ENCODE data around the gene THAP7. TPM values are rescaled to one million over a fixed set of nuclear protein-coding genes. Genes with fewer than 3 reads are reported as not detected.

The THAP7 gene
- polyA plus RNA-seq, 1 donor (not counting 4 experiments of a cell fraction or from before 2014, with no cell fraction given) = 10.4 TPM

DNA sequence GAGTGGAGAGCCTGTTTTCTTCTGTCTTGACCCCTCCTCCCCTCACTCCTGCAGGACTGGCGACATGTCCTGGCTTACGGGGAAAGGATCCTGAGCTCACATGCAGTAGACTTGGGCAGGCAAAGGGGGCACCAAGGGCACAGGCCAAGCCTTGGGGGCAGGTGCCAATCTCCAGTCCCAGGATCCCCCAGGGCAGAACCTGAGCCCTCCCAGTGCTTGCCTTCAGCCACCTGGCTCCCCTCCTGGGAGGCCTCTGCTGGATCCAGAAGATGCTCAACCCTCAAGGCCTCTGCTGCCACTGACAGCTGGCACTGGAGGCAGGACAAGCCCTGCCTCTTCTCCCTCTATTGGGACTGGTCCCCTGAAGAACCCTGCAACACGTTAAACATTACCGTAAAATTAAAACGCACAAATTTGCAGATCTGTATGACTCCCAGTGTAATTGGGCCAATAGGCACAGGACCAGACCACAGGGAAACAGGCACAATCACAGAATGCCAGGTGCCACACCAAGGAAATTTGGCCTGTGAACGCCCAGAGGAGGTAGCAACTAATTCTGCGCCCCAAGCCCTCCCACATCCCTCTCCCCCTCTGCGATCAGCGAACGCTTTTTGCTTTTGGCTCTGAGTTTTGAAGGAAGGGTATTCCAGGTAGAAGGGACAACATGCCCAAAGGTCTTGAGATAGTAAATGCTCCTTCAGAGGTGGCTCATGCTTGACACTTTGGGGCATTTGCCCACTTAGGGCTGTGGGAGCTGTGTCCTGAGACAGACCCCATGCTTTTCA, 20.8 kb downstream of the THAP7 start:
- DNase-seq (ENCODE audit: low read depth, low spot score) (no peak), FAIRE-seq (no peak)
- Histone ChIP-seq H3K4me1 (ENCODE audit: control insufficient read depth, extremely low read depth, insufficient read depth, low read length) (peaks cover 29% of the 10 kb centered on the region), H3K27ac (ENCODE audit: control insufficient read depth, insufficient read depth, low read length) (peak overlapping the region; percentile 77), H2AFZ (ENCODE audit: control insufficient read depth, low read length) (peak overlapping the region; percentile 24), H3K9ac (ENCODE audit: control insufficient read depth, extremely low read depth, insufficient read depth, low read length) (peak overlapping the region; percentile 91), H3K36me3 (ENCODE audit: control insufficient read depth in 2 of 2, extremely low read depth in 1 of 2, insufficient read depth in 2 of 2, low read length in 2 of 2) (peaks cover 12 to 14% of the 10 kb centered on the region in 2 experiments), H3K4me3 (ENCODE audit: control insufficient read depth in 2 of 3, extremely low read depth in 1 of 3, insufficient read depth in 2 of 3, low read depth in 1 of 3, low read length in 3 of 3) (peak overlapping the region; percentile 75 to 93 (median 90)), H3K9me3 (ENCODE audit: control insufficient read depth, low read depth, low read length) (peaks cover 7% of the 10 kb centered on the region), H3K4me2 (ENCODE audit: control insufficient read depth, extremely low read depth, insufficient read depth, low read depth, low read length) (peak overlapping the region; percentile 97), H3K9me1 (ENCODE audit: control insufficient read depth, extremely low read depth, insufficient read depth, low read length) (no peaks in the 10 kb centered on the region), H3K27me3 (ENCODE audit: control insufficient read depth, extremely low read depth, insufficient read depth, low read length) (no peaks in the 10 kb centered on the region), H3K79me2 (ENCODE audit: control insufficient read depth, insufficient read depth, low read length) (peaks cover 23% of the 10 kb centered on the region), H4K20me1 (ENCODE audit: control insufficient read depth, extremely low read depth, insufficient read depth, low read length) (peaks cover 4% of the 10 kb centered on the region)
- dilution Hi-C loops (cut with MboI; ENCODE audit: extremely low pct_ligation_motif_present, low sequenced_read_pairs) = no loop called here
- no peak for TF ChIP-seq EZH2 (IDR thresholded peaks at IDR 0.05; ENCODE audit: low read length)
- TF ChIP-seq, protein P1, sequence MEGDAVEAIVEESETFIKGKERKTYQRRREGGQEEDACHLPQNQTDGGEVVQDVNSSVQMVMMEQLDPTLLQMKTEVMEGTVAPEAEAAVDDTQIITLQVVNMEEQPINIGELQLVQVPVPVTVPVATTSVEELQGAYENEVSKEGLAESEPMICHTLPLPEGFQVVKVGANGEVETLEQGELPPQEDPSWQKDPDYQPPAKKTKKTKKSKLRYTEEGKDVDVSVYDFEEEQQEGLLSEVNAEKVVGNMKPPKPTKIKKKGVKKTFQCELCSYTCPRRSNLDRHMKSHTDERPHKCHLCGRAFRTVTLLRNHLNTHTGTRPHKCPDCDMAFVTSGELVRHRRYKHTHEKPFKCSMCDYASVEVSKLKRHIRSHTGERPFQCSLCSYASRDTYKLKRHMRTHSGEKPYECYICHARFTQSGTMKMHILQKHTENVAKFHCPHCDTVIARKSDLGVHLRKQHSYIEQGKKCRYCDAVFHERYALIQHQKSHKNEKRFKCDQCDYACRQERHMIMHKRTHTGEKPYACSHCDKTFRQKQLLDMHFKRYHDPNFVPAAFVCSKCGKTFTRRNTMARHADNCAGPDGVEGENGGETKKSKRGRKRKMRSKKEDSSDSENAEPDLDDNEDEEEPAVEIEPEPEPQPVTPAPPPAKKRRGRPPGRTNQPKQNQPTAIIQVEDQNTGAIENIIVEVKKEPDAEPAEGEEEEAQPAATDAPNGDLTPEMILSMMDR (optimal IDR thresholded peaks at IDR 0.05 in 1 of 3, IDR thresholded peaks at IDR 0.05 in 1 of 3, conservative IDR thresholded peaks at IDR 0.05 in 1 of 3; ENCODE audit: extremely low read depth in 1 of 3, insufficient read depth in 2 of 3, low read length in 3 of 3) = no peak

DNA sequence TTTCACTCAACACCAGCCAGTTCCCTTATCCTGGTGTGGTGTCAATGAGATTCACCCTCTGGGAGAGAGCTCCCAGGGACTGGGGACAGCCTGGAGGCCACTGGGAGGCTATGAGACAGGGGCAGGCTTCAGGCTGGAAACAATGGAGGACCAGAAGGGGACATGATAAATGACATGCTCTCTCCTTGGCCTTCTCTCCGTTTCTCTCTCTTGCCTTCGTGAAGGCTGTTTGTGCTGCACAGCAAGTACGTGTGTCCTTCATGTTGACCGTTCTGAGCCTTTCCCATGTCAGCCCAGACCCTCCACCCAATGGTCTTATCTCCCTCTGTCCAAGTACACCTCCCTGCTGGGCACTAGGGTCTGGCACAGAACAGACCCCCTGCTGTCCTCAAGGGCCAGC, 21.4 kb downstream of the THAP7 start:
- Histone ChIP-seq H3K36me3 (ENCODE audit: control insufficient read depth in 2 of 2, extremely low read depth in 1 of 2, insufficient read depth in 2 of 2, low read length in 2 of 2) (peaks cover 7 to 10% of the 10 kb centered on the region in 2 experiments), H2AFZ (ENCODE audit: control insufficient read depth, low read length) (no peak overlapping the region), H3K9me1 (ENCODE audit: control insufficient read depth, extremely low read depth, insufficient read depth, low read length) (no peaks in the 10 kb centered on the region), H3K9me3 (ENCODE audit: control insufficient read depth, low read depth, low read length) (peaks cover 7% of the 10 kb centered on the region), H3K4me1 (ENCODE audit: control insufficient read depth, extremely low read depth, insufficient read depth, low read length) (peaks cover 29% of the 10 kb centered on the region), H4K20me1 (ENCODE audit: control insufficient read depth, extremely low read depth, insufficient read depth, low read length) (no peaks in the 10 kb centered on the region), H3K79me2 (ENCODE audit: control insufficient read depth, insufficient read depth, low read length) (peaks cover 23% of the 10 kb centered on the region), H3K4me3 (ENCODE audit: control insufficient read depth in 2 of 3, extremely low read depth in 1 of 3, insufficient read depth in 2 of 3, low read depth in 1 of 3, low read length in 3 of 3) (no peak overlapping the region), H3K27ac (ENCODE audit: control insufficient read depth, insufficient read depth, low read length) (no peak overlapping the region), H3K4me2 (ENCODE audit: control insufficient read depth, extremely low read depth, insufficient read depth, low read depth, low read length) (peak overlapping the region; percentile 97), H3K27me3 (ENCODE audit: control insufficient read depth, extremely low read depth, insufficient read depth, low read length) (no peaks in the 10 kb centered on the region), H3K9ac (ENCODE audit: control insufficient read depth, extremely low read depth, insufficient read depth, low read length) (no peak overlapping the region)
- TF ChIP-seq, protein P1 (optimal IDR thresholded peaks at IDR 0.05 in 1 of 3, IDR thresholded peaks at IDR 0.05 in 1 of 3, conservative IDR thresholded peaks at IDR 0.05 in 1 of 3; ENCODE audit: extremely low read depth in 1 of 3, insufficient read depth in 2 of 3, low read length in 3 of 3) = no peak
- no peak for TF ChIP-seq EZH2 (IDR thresholded peaks at IDR 0.05; ENCODE audit: low read length)
- DNase-seq (ENCODE audit: low read depth, low spot score) (no peak), FAIRE-seq (no peak)
- dilution Hi-C loops (cut with MboI; ENCODE audit: extremely low pct_ligation_motif_present, low sequenced_read_pairs) = no loop called here
